Measurements from ENCODE around the gene MEGF11.
A peak's percentile ranks its signal among the peaks of the same experiment; 100 is the strongest.

Gene MEGF11

DNA sequence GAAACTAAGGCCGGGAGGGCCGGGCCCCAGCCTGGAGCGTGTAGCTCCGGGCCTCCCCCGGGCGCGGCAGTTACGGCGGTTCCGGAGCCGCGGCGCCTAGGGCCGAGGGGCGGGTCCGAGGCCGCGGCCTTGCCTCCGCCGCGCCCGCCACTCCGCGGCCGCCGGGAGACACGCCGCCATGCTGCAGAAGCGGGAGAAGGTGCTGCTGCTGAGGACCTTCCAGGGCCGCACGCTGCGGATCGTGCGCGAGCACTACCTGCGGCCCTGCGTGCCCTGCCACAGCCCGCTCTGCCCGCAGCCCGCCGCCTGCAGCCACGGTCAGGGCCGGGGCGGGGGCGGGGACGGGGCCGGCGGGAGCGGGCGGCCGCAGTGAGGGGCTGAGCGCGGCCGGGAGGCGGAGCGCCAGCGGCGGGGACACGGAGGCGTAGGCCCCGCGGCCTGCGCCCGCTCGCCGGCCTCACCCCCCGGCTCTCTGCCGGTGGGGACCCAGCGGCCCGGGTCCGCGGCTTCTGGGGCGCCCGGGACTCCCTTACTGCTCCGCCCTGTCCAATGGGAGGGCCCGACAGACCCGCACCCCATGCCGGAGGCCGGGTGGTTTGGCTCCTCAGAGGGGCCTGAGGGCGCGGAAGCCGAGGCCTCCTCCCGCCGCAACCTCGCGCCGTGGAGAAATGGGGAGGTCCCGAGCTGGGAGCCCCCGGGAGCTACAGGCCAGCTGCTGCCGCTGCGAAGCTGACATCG lies 40.0 kb upstream of the MEGF11 start, which contains the start of gene DIS3L (continued):
- TF ChIP-seq ZNF610 (tag by site-specific recombination; IDR thresholded peaks at IDR 0.05; ENCODE audit: borderline replicate concordance) (no peak), YY1 (tag by site-specific recombination; IDR thresholded peaks at IDR 0.05) (peak; percentile 51), HOXA7 (CRISPR knock-in tag; IDR thresholded peaks at IDR 0.05; ENCODE audit: borderline replicate concordance) (0 out of 2 replicates have a peak, but pooled peaks have one; percentile 48), ZFP37 (tag by site-specific recombination; IDR thresholded peaks at IDR 0.05) (peak; percentile 54; the same call in 1 of the 2 replicates), KLF8 (tag by site-specific recombination; IDR thresholded peaks at IDR 0.05) (peak; percentile 40; the same call in 1 of the 2 replicates), IKZF3 (tag by site-specific recombination; IDR thresholded peaks at IDR 0.05) (peak; percentile 47), KLF10 (tag by site-specific recombination; IDR thresholded peaks at IDR 0.05) (peak; percentile 78; the same call in 1 of the 2 replicates), ZNF629 (tag by site-specific recombination; IDR thresholded peaks at IDR 0.05) (no peak), ZNF416 (tag by site-specific recombination; IDR thresholded peaks at IDR 0.05) (no peak), ZSCAN30 (tag by site-specific recombination; IDR thresholded peaks at IDR 0.05) (peak; percentile 90), ZNF114 (tag by site-specific recombination; IDR thresholded peaks at IDR 0.05) (no peak), ZNF184 (tag by site-specific recombination; IDR thresholded peaks at IDR 0.05) (no peak), ZNF658 (tag by site-specific recombination; IDR thresholded peaks at IDR 0.05) (no peak), WT1 (tag by site-specific recombination; IDR thresholded peaks at IDR 0.05) (peak; percentile 56; the same call in 1 of the 2 replicates), ZIC2 (tag by site-specific recombination; IDR thresholded peaks at IDR 0.05) (0 out of 2 replicates have a peak, but pooled peaks have one; percentile 28), GLIS1 (tag by site-specific recombination; IDR thresholded peaks at IDR 0.05) (0 out of 2 replicates have a peak, but pooled peaks have one; percentile 10), MYNN (tag by site-specific recombination; IDR thresholded peaks at IDR 0.05; ENCODE audit: borderline replicate concordance) (0 out of 2 replicates have a peak, but pooled peaks have one; percentile 22), ZNF394 (tag by site-specific recombination; IDR thresholded peaks at IDR 0.05; ENCODE audit: borderline replicate concordance) (0 out of 2 replicates have a peak, but pooled peaks have one; percentile 26), ZNF112 (tag by site-specific recombination; IDR thresholded peaks at IDR 0.05) (no peak)
- TF ChIP-seq, protein P1, sequence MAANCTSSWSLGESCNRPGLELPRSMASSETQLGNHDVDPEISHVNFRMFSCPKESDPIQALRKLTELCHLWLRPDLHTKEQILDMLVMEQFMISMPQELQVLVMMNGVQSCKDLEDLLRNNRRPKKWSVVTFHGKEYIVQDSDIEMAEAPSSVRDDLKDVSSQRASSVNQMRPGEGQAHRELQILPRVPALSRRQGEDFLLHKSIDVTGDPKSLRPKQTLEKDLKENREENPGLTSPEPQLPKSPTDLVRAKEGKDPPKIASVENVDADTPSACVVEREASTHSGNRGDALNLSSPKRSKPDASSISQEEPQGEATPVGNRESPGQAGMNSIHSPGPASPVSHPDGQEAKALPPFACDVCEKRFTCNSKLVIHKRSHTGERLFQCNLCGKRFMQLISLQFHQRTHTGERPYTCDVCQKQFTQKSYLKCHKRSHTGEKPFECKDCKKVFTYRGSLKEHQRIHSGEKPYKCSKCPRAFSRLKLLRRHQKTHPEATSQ (tag by site-specific recombination; IDR thresholded peaks at IDR 0.05) = no peak
- TF ChIP-seq, protein P2, sequence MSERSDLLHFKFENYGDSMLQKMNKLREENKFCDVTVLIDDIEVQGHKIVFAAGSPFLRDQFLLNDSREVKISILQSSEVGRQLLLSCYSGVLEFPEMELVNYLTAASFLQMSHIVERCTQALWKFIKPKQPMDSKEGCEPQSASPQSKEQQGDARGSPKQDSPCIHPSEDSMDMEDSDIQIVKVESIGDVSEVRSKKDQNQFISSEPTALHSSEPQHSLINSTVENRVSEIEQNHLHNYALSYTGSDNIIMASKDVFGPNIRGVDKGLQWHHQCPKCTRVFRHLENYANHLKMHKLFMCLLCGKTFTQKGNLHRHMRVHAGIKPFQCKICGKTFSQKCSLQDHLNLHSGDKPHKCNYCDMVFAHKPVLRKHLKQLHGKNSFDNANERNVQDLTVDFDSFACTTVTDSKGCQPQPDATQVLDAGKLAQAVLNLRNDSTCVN (tag by site-specific recombination; optimal IDR thresholded peaks at IDR 0.05) = peak; percentile 82
- TF ChIP-seq, protein P3, sequence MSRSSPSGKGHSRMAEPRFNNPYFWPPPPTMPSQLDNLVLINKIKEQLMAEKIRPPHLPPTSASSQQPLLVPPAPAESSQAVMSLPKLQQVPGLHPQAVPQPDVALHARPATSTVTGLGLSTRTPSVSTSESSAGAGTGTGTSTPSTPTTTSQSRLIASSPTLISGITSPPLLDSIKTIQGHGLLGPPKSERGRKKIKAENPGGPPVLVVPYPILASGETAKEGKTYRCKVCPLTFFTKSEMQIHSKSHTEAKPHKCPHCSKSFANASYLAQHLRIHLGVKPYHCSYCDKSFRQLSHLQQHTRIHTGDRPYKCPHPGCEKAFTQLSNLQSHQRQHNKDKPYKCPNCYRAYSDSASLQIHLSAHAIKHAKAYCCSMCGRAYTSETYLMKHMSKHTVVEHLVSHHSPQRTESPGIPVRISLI (tag by site-specific recombination; IDR thresholded peaks at IDR 0.05) = no peak
- TF ChIP-seq, protein P4, sequence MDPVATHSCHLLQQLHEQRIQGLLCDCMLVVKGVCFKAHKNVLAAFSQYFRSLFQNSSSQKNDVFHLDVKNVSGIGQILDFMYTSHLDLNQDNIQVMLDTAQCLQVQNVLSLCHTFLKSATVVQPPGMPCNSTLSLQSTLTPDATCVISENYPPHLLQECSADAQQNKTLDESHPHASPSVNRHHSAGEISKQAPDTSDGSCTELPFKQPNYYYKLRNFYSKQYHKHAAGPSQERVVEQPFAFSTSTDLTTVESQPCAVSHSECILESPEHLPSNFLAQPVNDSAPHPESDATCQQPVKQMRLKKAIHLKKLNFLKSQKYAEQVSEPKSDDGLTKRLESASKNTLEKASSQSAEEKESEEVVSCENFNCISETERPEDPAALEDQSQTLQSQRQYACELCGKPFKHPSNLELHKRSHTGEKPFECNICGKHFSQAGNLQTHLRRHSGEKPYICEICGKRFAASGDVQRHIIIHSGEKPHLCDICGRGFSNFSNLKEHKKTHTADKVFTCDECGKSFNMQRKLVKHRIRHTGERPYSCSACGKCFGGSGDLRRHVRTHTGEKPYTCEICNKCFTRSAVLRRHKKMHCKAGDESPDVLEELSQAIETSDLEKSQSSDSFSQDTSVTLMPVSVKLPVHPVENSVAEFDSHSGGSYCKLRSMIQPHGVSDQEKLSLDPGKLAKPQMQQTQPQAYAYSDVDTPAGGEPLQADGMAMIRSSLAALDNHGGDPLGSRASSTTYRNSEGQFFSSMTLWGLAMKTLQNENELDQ (tag by site-specific recombination; IDR thresholded peaks at IDR 0.05; ENCODE audit: low read depth) = no peak
- TF ChIP-seq, protein P5, sequence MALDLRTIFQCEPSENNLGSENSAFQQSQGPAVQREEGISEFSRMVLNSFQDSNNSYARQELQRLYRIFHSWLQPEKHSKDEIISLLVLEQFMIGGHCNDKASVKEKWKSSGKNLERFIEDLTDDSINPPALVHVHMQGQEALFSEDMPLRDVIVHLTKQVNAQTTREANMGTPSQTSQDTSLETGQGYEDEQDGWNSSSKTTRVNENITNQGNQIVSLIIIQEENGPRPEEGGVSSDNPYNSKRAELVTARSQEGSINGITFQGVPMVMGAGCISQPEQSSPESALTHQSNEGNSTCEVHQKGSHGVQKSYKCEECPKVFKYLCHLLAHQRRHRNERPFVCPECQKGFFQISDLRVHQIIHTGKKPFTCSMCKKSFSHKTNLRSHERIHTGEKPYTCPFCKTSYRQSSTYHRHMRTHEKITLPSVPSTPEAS (tag by site-specific recombination; IDR thresholded peaks at IDR 0.05) = no peak; the same call in 1 of the 2 replicates
- TF ChIP-seq, protein P6, sequence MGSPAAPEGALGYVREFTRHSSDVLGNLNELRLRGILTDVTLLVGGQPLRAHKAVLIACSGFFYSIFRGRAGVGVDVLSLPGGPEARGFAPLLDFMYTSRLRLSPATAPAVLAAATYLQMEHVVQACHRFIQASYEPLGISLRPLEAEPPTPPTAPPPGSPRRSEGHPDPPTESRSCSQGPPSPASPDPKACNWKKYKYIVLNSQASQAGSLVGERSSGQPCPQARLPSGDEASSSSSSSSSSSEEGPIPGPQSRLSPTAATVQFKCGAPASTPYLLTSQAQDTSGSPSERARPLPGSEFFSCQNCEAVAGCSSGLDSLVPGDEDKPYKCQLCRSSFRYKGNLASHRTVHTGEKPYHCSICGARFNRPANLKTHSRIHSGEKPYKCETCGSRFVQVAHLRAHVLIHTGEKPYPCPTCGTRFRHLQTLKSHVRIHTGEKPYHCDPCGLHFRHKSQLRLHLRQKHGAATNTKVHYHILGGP (tag by site-specific recombination; IDR thresholded peaks at IDR 0.05) = no peak
- TF ChIP-seq, protein P7, sequence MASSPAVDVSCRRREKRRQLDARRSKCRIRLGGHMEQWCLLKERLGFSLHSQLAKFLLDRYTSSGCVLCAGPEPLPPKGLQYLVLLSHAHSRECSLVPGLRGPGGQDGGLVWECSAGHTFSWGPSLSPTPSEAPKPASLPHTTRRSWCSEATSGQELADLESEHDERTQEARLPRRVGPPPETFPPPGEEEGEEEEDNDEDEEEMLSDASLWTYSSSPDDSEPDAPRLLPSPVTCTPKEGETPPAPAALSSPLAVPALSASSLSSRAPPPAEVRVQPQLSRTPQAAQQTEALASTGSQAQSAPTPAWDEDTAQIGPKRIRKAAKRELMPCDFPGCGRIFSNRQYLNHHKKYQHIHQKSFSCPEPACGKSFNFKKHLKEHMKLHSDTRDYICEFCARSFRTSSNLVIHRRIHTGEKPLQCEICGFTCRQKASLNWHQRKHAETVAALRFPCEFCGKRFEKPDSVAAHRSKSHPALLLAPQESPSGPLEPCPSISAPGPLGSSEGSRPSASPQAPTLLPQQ (tag by site-specific recombination; IDR thresholded peaks at IDR 0.05) = no peak
